ENCODE measurements around the gene WNT1.
A peak's percentile ranks its signal among the peaks of the same experiment; 100 is the strongest.

WNT1 gene

DNA sequence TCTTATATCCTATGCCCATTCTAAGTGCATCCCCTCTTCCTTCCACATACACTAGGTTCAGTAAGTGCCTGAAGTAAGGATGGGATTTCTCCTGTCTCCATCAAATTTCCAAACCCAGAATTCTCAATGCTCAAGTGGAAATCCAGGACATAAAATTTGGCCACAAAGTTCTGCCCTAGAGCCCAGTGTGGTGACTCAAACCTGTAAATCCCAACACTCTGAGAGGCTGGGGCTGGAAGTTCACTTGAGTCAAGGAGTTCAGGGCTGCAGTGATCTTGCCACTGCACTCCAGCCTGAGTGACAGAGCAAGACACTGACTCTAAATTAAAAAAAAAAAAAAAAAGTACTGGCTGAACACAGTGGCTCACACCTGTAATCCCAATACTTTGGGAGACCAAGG, 16.3 kb upstream of the WNT1 start:
- no peak for DNase-seq

DNA sequence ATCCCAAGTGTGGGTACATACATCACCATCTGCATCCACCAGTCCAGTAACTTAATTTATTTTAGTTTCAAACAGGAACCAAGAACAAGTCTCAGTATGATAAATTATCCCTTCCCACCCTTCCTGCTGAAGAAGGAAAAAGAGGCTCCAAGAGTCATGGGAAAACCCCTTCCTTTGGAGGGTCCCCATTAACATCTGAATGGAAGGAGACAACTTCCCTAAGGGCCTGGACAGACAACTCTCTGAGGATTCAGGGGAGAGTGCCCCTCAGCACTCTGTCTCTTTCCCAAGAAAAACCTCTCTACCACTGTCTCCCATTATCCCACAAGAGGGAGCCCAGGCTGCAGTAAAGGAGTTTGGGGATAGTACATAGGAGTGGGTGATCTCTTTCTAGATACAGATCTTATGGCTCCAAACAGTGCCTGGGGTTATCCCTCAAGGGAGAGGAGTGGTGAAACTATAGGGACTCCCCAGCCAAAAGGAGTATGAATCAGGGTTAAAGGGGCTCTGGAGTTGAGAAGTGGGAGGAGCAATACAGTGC, 12.8 kb upstream of the WNT1 start:
- DNase-seq: no peak

DNA sequence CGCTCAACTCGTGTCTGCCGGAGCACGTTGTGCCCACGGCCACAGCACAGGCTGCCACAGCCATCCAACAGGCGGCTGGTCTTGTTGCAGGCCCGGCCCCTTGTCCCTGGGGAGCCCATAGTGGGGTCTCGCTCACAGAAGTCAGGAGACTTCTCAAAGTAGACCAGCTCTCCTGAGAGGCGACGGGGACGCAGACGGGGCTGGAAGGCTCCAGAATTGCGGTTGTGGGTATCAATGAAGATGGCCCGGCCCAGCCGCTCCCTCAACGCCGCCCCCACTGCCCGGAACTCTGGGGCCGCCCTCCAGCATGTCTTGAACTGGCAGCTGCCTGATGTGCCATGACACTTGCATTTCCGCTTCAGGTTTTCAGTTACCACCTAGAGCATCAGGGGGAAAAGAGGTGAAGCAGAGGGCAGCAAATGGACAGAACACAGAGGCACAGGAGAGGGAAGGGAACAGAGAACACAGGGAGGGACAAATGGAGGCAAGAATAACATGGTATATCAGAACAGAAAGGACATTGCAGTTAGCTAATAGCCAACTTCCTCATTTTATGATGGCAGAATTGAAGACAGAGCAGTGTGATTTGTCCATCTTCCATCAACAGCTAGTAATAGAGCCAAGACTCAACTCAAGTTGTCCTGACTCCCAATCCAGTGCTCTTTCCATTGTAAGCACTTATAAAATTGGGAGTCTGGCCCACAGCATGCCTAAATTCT, 11.8 kb upstream of the WNT1 start:
- no peak for DNase-seq

DNA sequence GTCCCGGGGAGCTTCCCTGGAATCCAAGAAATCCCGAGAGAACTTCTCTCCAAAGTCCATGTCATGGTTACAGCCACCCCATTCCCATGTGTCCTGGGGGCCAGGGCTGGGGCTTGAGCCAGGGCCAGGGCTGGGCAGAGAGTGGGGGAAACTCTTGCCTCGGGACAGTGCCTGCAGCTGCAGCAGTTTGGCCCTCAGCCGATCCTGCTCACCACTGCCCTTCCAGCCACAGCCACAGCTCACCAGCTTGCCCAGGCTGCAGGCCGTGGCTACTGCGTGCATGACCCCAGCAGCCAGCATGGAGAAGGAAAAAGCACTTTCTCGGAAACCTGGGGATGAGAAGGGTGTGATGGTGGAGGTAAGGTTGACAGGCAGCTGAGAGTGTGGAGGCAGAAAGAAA, 10.1 kb upstream of the WNT1 start:
- no peak for DNase-seq

DNA sequence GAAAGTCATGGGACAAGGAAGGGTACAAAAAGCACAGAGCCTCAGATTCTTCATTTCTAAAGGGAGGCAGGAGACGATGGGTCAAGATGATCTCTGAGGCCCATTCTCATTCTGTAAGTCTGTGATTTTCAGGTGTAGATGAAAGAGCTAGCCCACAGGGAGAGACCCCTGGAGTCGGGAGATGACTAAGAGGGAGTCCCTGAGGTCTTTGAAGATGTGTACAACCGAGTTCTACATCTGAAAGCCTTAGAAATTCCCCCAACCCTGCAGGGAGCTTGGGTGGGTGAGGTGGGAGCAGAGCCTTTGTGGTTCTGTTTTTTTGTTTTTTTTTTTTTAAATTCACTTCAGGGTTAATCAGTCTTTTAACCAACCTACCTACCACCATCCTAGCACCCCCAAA, 9.7 kb upstream of the WNT1 start:
- no peak for DNase-seq

DNA sequence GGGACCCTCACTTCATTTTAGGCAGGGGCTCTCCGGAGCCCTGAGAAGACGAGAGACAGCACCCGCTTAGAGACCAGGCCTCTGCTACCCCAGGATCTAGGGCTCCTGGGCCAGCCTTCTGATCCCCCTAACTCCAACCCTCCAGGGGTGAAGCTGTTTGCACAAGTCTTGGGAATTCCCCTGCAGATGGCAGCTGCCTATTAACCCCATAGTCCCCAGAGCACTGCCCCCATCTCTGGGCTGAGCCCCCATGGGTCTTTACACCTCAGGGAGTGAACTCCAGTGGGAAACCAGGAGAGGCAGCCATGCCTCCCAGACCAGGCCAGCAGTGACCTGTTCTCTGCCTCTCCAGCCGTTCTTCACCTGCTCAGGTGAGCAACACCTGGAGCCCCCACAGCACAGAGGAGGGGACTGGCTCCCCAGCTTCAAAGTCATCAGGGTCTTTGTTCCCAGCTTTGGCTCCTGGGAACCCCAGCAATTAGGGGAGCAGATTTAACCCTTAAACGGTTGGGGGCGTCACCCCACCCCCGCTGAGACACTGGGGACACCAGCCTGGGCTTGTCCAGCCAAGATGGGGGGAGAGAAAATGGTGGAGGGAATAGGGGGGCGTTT, 8.9 kb upstream of the WNT1 start:
- no peak for DNase-seq

DNA sequence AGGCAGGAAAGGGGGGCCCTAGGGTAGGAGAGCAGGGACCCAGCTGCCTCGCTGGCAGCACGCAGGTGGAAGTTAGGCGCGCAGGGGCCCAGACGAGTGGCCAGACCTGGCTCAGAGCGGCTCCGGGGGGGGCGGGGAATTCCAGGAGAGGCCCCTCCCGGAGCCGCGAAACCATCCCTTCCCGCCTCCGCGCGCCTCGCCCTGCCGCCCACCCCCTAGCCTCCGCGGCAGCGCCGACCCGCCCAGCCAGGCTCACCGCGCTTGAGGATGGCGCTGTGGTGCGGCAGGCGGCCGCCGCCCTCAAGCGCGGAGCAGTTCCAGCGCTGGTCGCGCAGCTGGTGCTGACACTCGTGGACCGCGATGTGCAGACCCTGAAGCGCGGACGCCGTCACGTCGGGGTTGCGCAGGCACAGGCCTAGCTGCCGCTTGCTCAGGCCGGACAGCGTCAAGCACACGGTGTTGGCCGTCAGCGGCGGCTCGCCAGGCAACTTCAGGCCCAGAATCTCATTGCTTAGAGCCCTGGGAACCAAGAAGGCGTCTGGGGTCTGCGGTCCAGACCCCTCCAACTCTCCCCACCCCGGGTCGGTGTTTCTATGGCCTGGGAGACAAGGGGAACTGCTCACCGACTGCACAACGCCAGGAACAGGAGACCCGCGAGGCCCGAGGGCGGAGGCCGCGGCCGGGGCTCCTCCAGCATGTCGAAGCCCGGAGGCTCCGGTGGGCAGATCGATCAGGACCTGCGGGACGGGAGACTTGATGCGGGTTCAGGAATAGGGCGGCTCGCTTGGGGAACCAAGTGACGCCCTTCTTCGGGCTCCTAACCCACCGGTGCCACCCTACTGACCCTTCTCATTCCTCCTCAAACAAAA, 8.1 kb upstream of the WNT1 start:
- DNase-seq: no peak

DNA sequence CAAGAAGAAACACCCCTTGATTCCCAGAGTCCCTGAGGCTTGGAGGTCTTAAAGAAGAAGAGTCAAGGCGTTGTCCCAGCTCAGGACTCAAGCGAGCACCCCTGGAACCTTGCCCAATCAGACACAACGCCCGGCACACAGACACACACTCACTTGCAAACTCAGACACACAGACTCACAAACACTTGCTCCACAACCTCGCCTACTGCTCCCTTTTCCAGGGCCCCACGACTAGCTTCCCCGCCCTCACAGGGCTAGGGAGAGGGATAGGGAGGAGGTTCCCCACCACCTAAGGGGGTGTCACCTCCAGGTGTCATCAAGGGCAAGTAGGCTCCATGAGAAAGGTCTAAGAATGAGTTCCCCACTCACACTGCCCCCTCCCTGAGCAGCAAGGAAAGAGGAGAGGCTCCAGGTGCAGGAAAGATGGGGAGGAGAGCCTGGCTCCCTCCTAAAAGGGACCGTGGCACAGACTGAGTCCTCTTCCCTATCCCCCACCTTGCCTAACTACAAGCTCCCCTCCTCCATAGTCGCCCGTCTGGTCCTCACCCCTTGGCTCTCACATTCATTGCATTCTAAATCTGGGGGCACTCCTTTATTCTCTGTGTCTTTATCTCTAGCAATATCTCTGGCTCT, 7.3 kb upstream of the WNT1 start:
- no peak for DNase-seq

DNA sequence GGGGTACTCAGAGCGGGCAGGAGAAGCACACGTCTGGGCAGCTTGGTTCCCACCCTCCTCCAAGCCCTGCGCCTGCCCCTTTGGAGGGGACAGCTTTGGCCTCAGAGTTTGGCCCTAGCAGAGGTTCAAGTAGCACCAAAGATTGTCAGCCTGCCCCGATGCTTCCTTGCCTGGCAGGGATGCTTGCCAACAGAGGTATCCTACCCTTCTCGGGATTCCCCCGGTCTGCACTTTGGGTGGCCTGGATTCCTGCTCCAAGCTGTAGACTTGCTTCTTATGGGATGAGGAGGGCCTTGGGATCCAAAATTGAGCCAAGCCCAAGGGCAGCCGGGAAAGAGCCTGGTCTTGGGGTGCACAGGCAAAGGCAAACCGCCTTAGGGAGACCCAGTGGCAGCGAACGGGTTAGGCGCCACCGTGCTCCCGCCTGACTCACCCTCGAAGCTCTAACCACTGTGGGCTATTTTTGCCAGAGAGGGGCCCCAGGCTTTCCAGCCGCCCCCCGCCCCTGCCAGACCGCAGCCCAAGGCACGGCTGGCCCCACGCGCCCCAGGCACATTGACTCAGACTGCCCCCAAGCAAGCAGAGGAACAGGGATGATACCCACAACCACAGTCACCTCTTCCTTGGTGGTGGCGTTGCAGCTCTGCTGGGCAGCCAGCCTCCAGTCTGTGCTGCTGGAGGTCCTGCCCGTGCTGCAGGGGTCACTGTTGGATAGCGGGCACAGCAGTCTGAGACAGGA, 5.7 kb upstream of the WNT1 start:
- DNase-seq: peak in 1 of 2 donors; percentile 22

DNA sequence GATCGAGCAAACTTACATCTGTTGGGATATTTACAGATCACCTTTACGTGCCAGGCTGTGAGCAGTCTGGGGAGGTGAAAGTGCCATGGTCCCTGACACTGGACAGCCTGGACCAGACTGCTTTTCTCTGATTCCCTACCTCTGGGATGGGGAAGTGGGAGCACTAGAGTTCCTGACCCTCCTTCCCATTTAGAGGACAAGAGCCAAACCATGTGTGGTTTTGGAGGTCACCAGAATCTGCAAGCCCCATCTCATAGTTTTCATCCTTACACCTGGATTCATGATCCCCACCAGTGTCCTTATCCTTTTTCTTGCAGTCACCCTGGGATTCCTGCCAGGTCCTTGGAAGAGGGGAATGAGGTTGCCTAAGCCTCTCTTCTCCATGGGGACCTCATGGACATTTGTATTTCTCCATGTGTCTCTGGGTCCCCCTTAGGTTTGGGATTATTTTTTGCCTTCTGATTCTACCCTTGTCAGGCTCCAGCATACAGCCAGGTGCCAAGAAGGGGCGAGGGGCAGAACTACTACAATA, 5.1 kb upstream of the WNT1 start:
- DNase-seq: no peak

DNA sequence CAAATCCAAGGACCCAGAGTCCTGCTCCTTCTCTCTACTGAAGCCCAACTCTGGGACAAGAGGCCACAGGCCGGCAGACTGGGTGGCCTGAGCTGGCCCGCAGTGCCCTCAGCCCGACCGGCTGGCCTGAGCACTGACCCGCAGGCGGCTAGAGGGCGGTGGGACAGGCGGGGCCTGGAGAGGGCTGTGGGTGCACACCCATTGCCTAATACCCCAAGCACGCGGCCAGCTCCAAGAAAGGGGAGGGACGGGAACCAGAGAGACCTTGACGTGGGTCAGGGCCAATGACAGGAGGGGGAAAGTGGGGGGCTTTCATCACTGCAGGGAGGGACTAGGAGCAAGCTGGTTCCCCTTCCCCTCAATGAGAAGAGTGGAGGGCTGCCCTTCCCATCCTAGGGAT, 4.6 kb upstream of the WNT1 start:
- no peak for DNase-seq

DNA sequence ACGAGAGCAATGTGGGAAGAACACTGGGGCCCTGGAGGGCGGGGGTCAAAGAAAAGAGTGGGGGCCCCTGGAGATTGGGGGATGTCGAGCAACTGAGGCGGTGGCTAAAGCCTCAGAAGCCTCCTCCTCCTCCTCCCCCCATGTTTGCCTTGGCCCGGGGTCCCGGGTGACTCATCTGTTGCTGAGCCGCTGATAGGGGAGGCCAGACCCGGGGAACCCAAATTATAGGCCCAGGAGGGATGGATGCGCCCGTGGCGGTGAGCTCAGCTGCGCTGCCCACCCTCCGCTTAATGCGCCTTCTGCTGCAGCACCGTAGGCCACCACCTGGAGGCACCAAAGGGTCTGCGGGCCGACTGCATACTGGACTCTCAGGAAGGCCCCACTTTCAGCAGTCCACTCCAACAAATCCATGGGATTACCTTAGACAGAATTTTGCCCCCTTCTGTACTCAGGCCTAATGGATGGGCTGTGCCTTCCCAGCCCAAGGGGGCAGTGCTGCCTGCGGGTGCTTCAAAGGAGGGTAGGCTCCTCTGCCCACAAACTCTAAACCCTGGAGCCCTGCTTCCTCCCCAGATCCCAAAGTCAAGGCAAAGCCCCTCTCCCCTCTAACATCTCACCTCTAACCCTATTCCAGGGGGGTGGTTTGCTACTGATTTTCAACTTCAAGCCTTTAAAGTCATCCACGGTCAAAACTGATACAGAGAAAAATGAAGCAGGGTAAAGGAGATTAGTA, 4.0 kb upstream of the WNT1 start:
- peak in 1 of 2 donors; percentile 33 for DNase-seq

DNA sequence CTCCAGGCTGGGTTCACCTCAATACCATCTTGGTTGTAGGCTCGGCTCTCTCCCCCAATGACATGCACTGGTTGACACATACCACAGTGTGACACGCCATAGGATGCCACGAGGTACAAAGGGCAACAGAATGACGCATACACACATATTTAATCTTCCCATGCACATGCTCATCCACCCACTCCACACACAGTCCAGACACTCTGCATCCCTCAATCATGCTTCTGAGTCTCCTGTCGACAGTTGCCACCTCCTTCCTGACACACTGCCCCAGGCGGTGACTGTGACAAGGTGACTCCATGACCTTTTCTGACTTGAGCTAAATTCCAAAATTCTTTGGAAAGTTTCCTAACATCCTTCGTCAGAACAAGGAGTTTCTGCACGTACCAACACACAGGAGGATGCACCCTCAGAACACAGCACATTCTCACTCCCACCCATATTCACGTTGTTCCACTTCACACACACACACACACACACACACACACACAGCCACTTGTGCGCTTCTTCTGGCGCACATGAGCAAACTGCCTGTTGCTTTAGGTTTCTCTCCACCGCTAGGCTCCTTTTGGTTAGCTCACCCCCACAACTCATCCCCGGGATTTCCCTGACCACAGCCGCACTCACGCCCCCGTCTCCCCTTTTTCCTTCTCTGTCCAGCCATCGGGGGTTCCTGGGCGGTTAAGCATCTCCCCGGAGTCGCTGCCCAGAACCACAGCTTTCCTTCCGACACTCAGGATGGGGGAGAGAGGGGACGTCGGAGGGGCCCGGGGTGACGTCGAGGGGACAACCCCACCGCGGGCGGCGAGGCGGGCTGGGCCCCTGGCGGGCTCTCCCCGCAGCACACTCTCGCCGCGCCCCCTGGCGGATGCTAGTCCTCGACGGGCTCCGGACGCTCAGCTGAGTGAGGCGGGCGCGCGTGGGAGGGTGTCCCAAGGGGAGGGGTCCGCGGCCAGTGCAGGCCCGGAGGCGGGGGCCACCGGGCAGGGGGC, 536 bp upstream of the WNT1 start:
- DNase-seq: peak; percentile 81 to 88

DNA sequence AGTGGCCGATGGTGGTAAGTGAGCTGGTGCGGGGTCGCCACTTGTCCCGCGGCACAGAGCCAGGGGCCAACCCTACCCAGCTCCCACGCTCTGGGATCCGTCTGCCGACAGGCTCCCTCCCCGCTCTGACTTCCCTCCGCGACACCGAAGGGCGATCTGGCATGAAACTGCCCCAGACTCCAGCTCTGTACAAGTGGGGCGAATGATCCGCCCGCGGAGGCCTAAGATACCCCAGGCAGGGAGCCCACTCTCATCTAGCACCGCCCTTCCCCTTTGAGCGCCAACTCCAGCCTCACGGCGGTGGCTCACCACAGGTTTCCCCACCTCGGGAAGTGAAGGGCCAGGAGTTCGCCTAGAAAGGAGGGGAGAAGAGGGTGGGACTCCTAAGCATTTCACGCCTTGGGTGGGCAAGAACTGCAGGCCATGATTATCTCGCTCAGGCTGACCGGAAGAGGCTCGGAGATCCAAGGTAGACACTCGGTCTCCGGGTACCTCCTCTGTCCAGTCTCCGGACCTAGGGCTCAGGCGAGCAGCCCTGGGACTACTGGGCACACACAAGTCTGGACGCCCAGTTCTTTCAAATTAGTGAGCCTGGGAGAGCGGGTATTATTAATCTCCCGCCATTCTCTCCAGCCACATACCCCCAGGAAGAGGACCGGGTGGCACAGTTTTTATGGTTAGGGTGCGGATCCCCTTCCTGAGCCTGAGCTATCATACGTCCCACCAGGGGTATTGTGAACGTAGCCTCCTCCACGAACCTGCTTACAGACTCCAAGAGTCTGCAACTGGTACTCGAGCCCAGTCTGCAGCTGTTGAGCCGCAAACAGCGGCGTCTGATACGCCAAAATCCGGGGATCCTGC, 849 bp downstream of the WNT1 start:
- no peak for DNase-seq

DNA sequence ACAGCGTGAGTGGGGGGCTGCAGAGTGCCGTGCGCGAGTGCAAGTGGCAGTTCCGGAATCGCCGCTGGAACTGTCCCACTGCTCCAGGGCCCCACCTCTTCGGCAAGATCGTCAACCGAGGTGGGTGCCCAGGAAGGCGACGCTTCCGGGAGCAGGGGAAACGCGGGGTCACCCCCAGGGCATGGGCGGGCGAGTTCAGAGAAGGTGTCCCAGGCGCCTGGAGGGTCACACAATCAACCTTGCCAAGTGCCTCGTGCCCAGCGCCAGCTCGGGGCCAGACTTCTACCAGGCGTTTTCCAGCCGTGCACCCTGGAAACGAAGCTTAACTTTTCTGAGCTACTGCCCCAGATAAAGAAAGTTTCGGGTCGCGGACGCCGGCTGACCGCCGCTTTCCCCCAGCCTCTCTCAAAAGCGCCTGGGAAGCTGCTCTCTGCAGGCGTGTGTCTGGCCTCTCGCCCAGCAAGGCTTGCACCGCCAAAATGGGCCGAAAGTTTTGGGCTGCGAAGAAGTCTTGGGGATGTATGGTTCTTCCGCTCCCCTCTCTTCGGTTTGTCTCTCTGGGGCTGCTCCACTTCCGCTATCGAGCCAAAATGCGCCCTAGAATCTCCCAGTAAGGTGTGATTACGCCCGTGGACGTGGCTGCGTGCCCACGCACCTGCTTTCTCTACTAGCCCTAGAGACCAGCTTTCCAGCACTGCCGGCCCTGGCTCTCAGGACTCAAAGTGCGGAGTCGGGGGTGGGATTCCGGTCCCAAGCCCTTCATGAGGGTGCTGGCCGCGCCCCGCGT, 1.7 kb downstream of the WNT1 start:
- peak in 1 of 2 donors; percentile 10 for DNase-seq

DNA sequence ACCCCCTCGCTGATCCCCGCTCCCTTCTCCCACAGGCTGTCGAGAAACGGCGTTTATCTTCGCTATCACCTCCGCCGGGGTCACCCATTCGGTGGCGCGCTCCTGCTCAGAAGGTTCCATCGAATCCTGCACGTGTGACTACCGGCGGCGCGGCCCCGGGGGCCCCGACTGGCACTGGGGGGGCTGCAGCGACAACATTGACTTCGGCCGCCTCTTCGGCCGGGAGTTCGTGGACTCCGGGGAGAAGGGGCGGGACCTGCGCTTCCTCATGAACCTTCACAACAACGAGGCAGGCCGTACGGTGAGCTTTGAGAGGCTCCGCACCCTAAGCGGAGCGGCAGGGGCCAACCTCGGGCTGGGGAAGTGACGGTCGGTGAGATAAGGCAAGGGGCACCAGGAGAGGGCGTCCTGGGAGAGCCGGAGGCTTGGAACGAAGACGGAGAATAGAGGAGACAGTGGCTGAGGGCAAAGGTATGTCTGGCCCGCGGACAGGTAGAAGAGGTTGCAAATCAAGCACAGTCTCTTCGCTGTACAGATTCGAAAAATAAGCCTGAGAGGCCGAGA, 2.3 kb downstream of the WNT1 start:
- no peak for DNase-seq

DNA sequence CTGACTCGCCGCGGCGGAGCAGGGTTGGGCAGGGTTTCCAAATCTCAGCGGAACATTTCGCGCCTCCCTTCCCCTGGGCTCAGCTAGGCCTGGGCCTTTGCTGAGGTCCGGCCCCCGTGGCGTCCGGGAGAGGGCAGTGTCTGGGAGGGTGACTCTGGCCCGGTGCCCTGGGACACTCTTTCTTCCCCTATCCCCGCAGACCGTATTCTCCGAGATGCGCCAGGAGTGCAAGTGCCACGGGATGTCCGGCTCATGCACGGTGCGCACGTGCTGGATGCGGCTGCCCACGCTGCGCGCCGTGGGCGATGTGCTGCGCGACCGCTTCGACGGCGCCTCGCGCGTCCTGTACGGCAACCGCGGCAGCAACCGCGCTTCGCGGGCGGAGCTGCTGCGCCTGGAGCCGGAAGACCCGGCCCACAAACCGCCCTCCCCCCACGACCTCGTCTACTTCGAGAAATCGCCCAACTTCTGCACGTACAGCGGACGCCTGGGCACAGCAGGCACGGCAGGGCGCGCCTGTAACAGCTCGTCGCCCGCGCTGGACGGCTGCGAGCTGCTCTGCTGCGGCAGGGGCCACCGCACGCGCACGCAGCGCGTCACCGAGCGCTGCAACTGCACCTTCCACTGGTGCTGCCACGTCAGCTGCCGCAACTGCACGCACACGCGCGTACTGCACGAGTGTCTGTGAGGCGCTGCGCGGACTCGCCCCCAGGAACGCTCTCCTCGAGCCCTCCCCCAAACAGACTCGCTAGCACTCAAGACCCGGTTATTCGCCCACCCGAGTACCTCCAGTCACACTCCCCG, 3.0 kb downstream of the WNT1 start:
- no peak for DNase-seq
